K562 (cell line): ENCODE measurements around the gene ARHGEF12. TPM values are rescaled to one million over a fixed set of nuclear protein-coding genes. Genes with fewer than 3 reads are reported as not detected.
"Not testable (repeated sequence)": the region's sequence is repeated elsewhere in the genome, so short reads cannot be mapped to it uniquely, and the experiment has no call there.

ENCODE experiments used
- ATAC-seq: fragments of 200-7000 bp; cut with Tn5 transposase; 3 replicates; pipeline ENCODE4 v1.9.1; 2020; ENCODE audit warnings: moderate library complexity
- BruUV-seq: library from RNA; stranded (reverse); fragments of 400-500 nt; replicated peaks from 2 replicates; lab custom pipeline; 2021; lab: Mats Ljungman, UMichigan
- CTCF ChIA-PET: fragments of 300-600 bp; formaldehyde crosslinking; extraction: SDS; loops from one replicate; lab custom pipeline; 2021; ENCODE audit warnings: low intra/inter-chr PET ratio; lab: Yijun Ruan, JAX
- POLR2A ChIA-PET: fragments of 300-600, 350-650 bp; sonication (Branson Sonifier 250); formaldehyde crosslinking; extraction: SDS; loops from one replicate; lab custom pipeline; 2021; ENCODE audit warnings: antibody characterized with exemption, inconsistent platforms; lab: Yijun Ruan, JAX
- DNase-seq, 4 experiments: peaks; one replicate each; pipeline versions ENCODE4 v3.0.0 to v3.0.0-alpha.2; 2011 to 2018; ENCODE audit warnings: low spot score in 3 of 4, mixed read lengths in 3 of 4; ENCODE audit errors: extremely low read depth in 1 of 4
- FAIRE-seq: peaks from 2 replicates; lab custom pipeline; 2011; peaks lifted over from hg19 to GRCh38; lab: Jason Lieb, UNC
- H2AFZ ChIP-seq: 2 replicates; pipeline ENCODE4 v1.6.0; 2011; ENCODE audit warnings: low read depth, low read length, control low read depth, inconsistent platforms
- H3K27ac ChIP-seq: fragments of 200-600 bp; 3 replicates; pipeline ENCODE4 v1.8.0; 2011; ENCODE audit warnings: low read depth, mild to moderate bottlenecking, control low read depth, inconsistent platforms, low read length, moderate library complexity, mixed read lengths; ENCODE audit errors: extremely low read depth
- H3K27me3 ChIP-seq, 2 experiments: fragments of 300-600 bp in 1 of 2; 2 replicates in 1 of 2; 3 replicates in 1 of 2; pipeline versions ENCODE4 v1.6.0 to v1.8.0; 2011; ENCODE audit warnings: inconsistent platforms in 2 of 2, low read length in 2 of 2, mild to moderate bottlenecking in 1 of 2, mixed read lengths in 1 of 2, moderate library complexity in 1 of 2; ENCODE audit not compliant: control insufficient read depth in 2 of 2, insufficient read depth in 2 of 2
- H3K36me3 ChIP-seq: fragments of 300-600 bp; 3 replicates; pipeline ENCODE4 v1.8.0; 2011; ENCODE audit warnings: mild to moderate bottlenecking, low read length, inconsistent platforms; ENCODE audit not compliant: control insufficient read depth, insufficient read depth
- H3K4me1 ChIP-seq, 2 experiments: fragments of 200-600 bp in 1 of 2; replicated peaks in 1 of 2; 2 replicates in 1 of 2; 3 replicates in 1 of 2; pipeline versions ENCODE4 v1.5.1 to v1.8.0; 2011; ENCODE audit warnings: inconsistent platforms in 2 of 2, low read length in 2 of 2, mild to moderate bottlenecking in 1 of 2, mixed read lengths in 1 of 2, moderate library complexity in 1 of 2; ENCODE audit not compliant: control insufficient read depth in 2 of 2, insufficient read depth in 2 of 2
- H3K4me2 ChIP-seq: 2 replicates; pipeline ENCODE4 v1.6.1; 2011; ENCODE audit warnings: low read length, control low read depth, inconsistent platforms, mixed read lengths; ENCODE audit not compliant: insufficient read depth
- H3K4me3 ChIP-seq: fragments of 200-600 bp; sonication (generic), shearing (Covaris generic); 2 replicates; pipeline ENCODE4 v1.5.1; 2016; ENCODE audit warnings: control low read depth, inconsistent platforms
- H3K79me2 ChIP-seq: fragments of 200-600 bp; 3 replicates; pipeline ENCODE4 v1.8.0; 2011; ENCODE audit warnings: low read length, inconsistent platforms; ENCODE audit not compliant: control insufficient read depth, insufficient read depth
- H3K9ac ChIP-seq, 2 experiments: 2 replicates each; pipeline versions ENCODE4 v1.6.0 to v1.6.1; 2011; ENCODE audit warnings: low read depth in 2 of 2, low read length in 2 of 2, control low read depth in 1 of 2, inconsistent platforms in 1 of 2, mild to moderate bottlenecking in 1 of 2, mixed read lengths in 1 of 2; ENCODE audit not compliant: insufficient read depth in 1 of 2
- H3K9me1 ChIP-seq: one replicate; pipeline ENCODE4 v1.6.0; 2011; ENCODE audit warnings: inconsistent platforms, mild to moderate bottlenecking, low read length, moderate library complexity; ENCODE audit not compliant: control insufficient read depth, insufficient read depth
- H3K9me3 ChIP-seq: replicated peaks from 2 replicates; pipeline ENCODE4 v1.5.1; 2011; ENCODE audit warnings: low read depth, low read length, inconsistent platforms; ENCODE audit not compliant: control insufficient read depth, insufficient read depth
- H4K20me1 ChIP-seq: replicated peaks from 2 replicates; pipeline ENCODE4 v1.6.1; 2011; ENCODE audit warnings: low read length, inconsistent platforms, mixed read lengths; ENCODE audit not compliant: control insufficient read depth, insufficient read depth
- ARID2 ChIP-seq: fragments of 450-650 bp; IDR thresholded peaks from 2 replicates; pipeline ENCODE4 v1.6.1; 2017; ENCODE audit warnings: antibody characterized with exemption, mild to moderate bottlenecking
- HCFC1 ChIP-seq: IDR thresholded peaks from 2 replicates; pipeline ENCODE4 v1.6.1; 2012; ENCODE audit warnings: low read depth, low read length, improper control_type of control experiment
- HSF4 ChIP-seq: fragments of 250-450 bp; sonication (Bioruptor Pico); IDR thresholded peaks from 2 replicates; pipeline ENCODE4 v2.1.2; 2022; ENCODE audit warnings: mild to moderate bottlenecking, moderate library complexity, borderline replicate concordance
- MCM5 ChIP-seq: fragments of 450-650 bp; IDR thresholded peaks from 2 replicates; pipeline ENCODE4 v1.6.1; 2016; ENCODE audit warnings: low read depth
- NELFE ChIP-seq: IDR thresholded peaks from 2 replicates; pipeline ENCODE4 v1.6.1; 2011; ENCODE audit warnings: mild to moderate bottlenecking; ENCODE audit not compliant: insufficient read depth, insufficient read length
- NFE2L1 ChIP-seq: fragments of 450-650 bp; IDR thresholded peaks from 2 replicates; pipeline ENCODE4 v1.6.1; 2016; ENCODE audit warnings: missing genetic modification characterization, low read depth, mild to moderate bottlenecking, missing compliant biosample characterization, moderate library complexity, borderline replicate concordance
- SIX5 ChIP-seq, 2 experiments: IDR thresholded peaks; 2 replicates each; pipeline ENCODE4 v1.6.1; 2011; ENCODE audit warnings: low read length in 2 of 2, borderline replicate concordance in 1 of 2, low read depth in 1 of 2, mild to moderate bottlenecking in 1 of 2, moderate library complexity in 1 of 2; ENCODE audit not compliant: insufficient read depth in 1 of 2
- ZSCAN32 ChIP-seq: fragments of 450-650 bp; formaldehyde crosslinking; IDR thresholded peaks from 2 replicates; pipeline ENCODE4 v1.4.0; 2020; ENCODE audit warnings: mild to moderate bottlenecking, moderate library complexity
- WGBS: fragments of 100-300 bp; shearing (Covaris generic); methylation state at CpG from one replicate; pipeline ENCODE4 v1.1.6; 2016; ENCODE audit warnings: low coverage, mixed read lengths; ENCODE audit not compliant: insufficient coverage; ENCODE audit errors: missing lambda C conversion rate; 5-methylcytosine and 5-hydroxymethylcytosine counted together
- in situ Hi-C: fragments of 300-500 bp; cut with MboI; formaldehyde crosslinking; loops from 4 replicates; pipeline ENCODE4 v1.15.0; 2018; ENCODE audit warnings: inconsistent platforms, mixed read lengths
- intact Hi-C: fragments of 100-400 bp; cut with micrococcal nuclease; formaldehyde crosslinking; loops from 2 replicates; pipeline ENCODE4 v1.14.2; 2022
- polyA plus RNA-seq, 8 experiments: library from polyadenylated mRNA; depleted of rRNA in 4 of 8; stranded (reverse) in 5 of 8; unstranded in 3 of 8; fragments of >200 nt; fragmentation: Nextera tagmentation in 2 of 8; fragmentation: Illumina TruSeq in 1 of 8; extraction: Ambion mirVana in 2 of 8; extraction: Trizol in 1 of 8; gene quantifications; 2 replicates each; pipeline versions ENCODE4 v1.2.1 to v1.2.3, GENCODE V29; 2011 to 2014; ENCODE audit warnings: inconsistent platforms in 1 of 8, missing spikeins in 1 of 8
- total RNA-seq, 7 experiments: library from RNA; depleted of rRNA in 6 of 7; stranded (reverse); fragments of >200 nt in 6 of 7; fragmentation: Illumina TruSeq in 2 of 7; extraction: Trizol in 2 of 7; gene quantifications; 2 replicates each; pipeline versions ENCODE4 v1.2.1 to v1.2.3, GENCODE V29; 2011 to 2021; ENCODE audit warnings: low replicate concordance in 1 of 7
- TF ChIP-seq, protein P1 (sequence below): fragments of 450-650 bp; formaldehyde crosslinking; IDR thresholded peaks from 2 replicates; pipeline ENCODE4 v1.4.0; 2022; ENCODE audit warnings: missing genetic modification characterization
- TF ChIP-seq, protein P2 (sequence below): fragments of 450-650 bp; formaldehyde crosslinking; IDR thresholded peaks from 2 replicates; pipeline ENCODE4 v1.4.0; 2022; ENCODE audit warnings: missing genetic modification characterization

The ARHGEF12 gene
- total and polyA plus RNA-seq, 9 of the 15 experiments (the other 6 are each of a cell fraction or from before 2014, with no cell fraction given) = 3.5 to 51.7 (median 29.5) TPM

- H3K4me2 ChIP-seq, H3K9me3 ChIP-seq, intact Hi-C loops, H4K20me1 ChIP-seq, H3K79me2 ChIP-seq, H3K36me3 ChIP-seq, H2AFZ ChIP-seq, H3K4me1 ChIP-seq, CTCF ChIA-PET, FAIRE-seq, H3K9me1 ChIP-seq, H3K9ac ChIP-seq, H3K4me3 ChIP-seq, DNase-seq, H3K27ac ChIP-seq, BruUV-seq, ATAC-seq: not testable (repeated sequence)
- POLR2A ChIA-PET = interaction anchor here (1.2 kb wide), 1 partner anchor 9 kb away, joined by 5 read pairs; no protein-coding TSS in a partner anchor
- in situ Hi-C loops = loop anchor here (5.0 kb wide), 1 partner anchor 166 kb away; the partner anchor contains the start of gene ARHGEF12
- peaks cover 26 to 38% of the 10 kb centered on the region in 2 experiments; a peak in 4 of 5 replicates for H3K27me3 ChIP-seq
- 17% methylated on average over 3 of the region's 3 CpGs for WGBS
These were observed 167.3 kb downstream of the ARHGEF12 start for GRCh38 chr11:120503529-120503928.

GRCh38 chr11:120505801-120506425 is 169.7 kb downstream of the ARHGEF12 start:
- in situ Hi-C loops = no loop called here
- intact Hi-C loops = no loop called here
- no peak for FAIRE-seq
- TF ChIP-seq MCM5 (no peak), HCFC1 (no peak), SIX5 (IDR thresholded peaks at IDR 0.05; ENCODE audit: borderline replicate concordance in 1 of 2, insufficient read depth in 1 of 2, low read depth in 1 of 2, low read length in 2 of 2) (no peak), ZSCAN32 (CRISPR knock-in tag) (no peak), HSF4 (no peak), NFE2L1 (tag) (no peak), ARID2 (no peak), NELFE (no peak)
- TF ChIP-seq, protein P1, sequence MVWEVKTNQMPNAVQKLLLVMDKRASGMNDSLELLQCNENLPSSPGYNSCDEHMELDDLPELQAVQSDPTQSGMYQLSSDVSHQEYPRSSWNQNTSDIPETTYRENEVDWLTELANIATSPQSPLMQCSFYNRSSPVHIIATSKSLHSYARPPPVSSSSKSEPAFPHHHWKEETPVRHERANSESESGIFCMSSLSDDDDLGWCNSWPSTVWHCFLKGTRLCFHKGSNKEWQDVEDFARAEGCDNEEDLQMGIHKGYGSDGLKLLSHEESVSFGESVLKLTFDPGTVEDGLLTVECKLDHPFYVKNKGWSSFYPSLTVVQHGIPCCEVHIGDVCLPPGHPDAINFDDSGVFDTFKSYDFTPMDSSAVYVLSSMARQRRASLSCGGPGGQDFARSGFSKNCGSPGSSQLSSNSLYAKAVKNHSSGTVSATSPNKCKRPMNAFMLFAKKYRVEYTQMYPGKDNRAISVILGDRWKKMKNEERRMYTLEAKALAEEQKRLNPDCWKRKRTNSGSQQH (CRISPR knock-in tag) = no peak
- TF ChIP-seq, protein P2, sequence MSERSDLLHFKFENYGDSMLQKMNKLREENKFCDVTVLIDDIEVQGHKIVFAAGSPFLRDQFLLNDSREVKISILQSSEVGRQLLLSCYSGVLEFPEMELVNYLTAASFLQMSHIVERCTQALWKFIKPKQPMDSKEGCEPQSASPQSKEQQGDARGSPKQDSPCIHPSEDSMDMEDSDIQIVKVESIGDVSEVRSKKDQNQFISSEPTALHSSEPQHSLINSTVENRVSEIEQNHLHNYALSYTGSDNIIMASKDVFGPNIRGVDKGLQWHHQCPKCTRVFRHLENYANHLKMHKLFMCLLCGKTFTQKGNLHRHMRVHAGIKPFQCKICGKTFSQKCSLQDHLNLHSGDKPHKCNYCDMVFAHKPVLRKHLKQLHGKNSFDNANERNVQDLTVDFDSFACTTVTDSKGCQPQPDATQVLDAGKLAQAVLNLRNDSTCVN = no peak

More at GRCh38 chr11:120505801-120506425, 169.7 kb downstream of the ARHGEF12 start:
- no peak overlapping the region for H3K27ac ChIP-seq
- H4K20me1 ChIP-seq = peaks cover 12% of the 10 kb centered on the region
- H3K4me2 ChIP-seq = no peak overlapping the region
- H3K4me1 ChIP-seq = peaks cover 0 to under 1% of the 10 kb centered on the region in 2 experiments; a peak in 1 of 5 replicates
- H3K9me1 ChIP-seq = no peaks in the 10 kb centered on the region
- ATAC-seq (no peak), DNase-seq (no peak)
- WGBS = under 1% methylated on average over 7 of the region's 7 CpGs
- no peaks in the 10 kb centered on the region for H3K9me3 ChIP-seq
- no peak overlapping the region for H3K9ac ChIP-seq
- H3K4me3 ChIP-seq = no peak overlapping the region
- CTCF ChIA-PET = no interaction called here
- H2AFZ ChIP-seq = no peak overlapping the region
- H3K36me3 ChIP-seq = no peaks in the 10 kb centered on the region
- H3K79me2 ChIP-seq = no peaks in the 10 kb centered on the region
- BruUV-seq = no TSS peak
- H3K27me3 ChIP-seq = peaks cover 37 to 49% of the 10 kb centered on the region in 2 experiments; a peak in 4 of 5 replicates
- POLR2A ChIA-PET = interaction anchor here (1.1 kb wide), 1 partner anchor 207 kb away, joined by 3 read pairs; no protein-coding TSS in a partner anchor
